ENCODE measurements around the gene FAF2.

Gene FAF2

GRCh38 chr5:176412517-176413254 lies 35.5 kb upstream of the FAF2 start:
- Histone ChIP-seq H3K36me3 (ENCODE audit: insufficient read depth, low read length) (peaks cover 11% of the 10 kb centered on the region), H3K27me3 (ENCODE audit: control insufficient read depth, insufficient read depth, low read length) (no peaks in the 10 kb centered on the region), H3K4me3 (ENCODE audit: low read length) (peak overlapping the region; percentile 29), H3K9ac (ENCODE audit: low read depth, low read length) (no peak overlapping the region), H3K4me1 (ENCODE audit: control insufficient read depth, insufficient read depth, low read length) (peaks cover 57% of the 10 kb centered on the region), H3K9me3 (replicated peaks; ENCODE audit: low read length) (no peaks in the 10 kb centered on the region), H3K4me2 (ENCODE audit: low read length) (peak overlapping the region; percentile 92)

- peak overlapping the region; percentile 31 for H3K9ac ChIP-seq (ENCODE audit: low read depth, low read length)
- H3K4me3 ChIP-seq (ENCODE audit: low read length), result peak overlapping the region; percentile 29
- no peaks in the 10 kb centered on the region for H3K9me3 ChIP-seq (replicated peaks; ENCODE audit: low read length)
- peak overlapping the region; percentile 92 for H3K4me2 ChIP-seq (ENCODE audit: low read length)
- peaks cover 57% of the 10 kb centered on the region for H3K4me1 ChIP-seq (ENCODE audit: control insufficient read depth, insufficient read depth, low read length)
- no peaks in the 10 kb centered on the region for H3K27me3 ChIP-seq (ENCODE audit: control insufficient read depth, insufficient read depth, low read length)
- H3K36me3 ChIP-seq (ENCODE audit: insufficient read depth, low read length), result peaks cover 8% of the 10 kb centered on the region
Observed at GRCh38 chr5:176413255-176413565, 35.0 kb upstream of the FAF2 start.

- Histone ChIP-seq H3K4me3 (ENCODE audit: low read length) (peak overlapping the region; percentile 29), H3K4me1 (ENCODE audit: control insufficient read depth, insufficient read depth, low read length) (peaks cover 57% of the 10 kb centered on the region), H3K9ac (ENCODE audit: low read depth, low read length) (peak overlapping the region; percentile 31), H3K9me3 (replicated peaks; ENCODE audit: low read length) (no peaks in the 10 kb centered on the region), H3K36me3 (ENCODE audit: insufficient read depth, low read length) (peaks cover 5% of the 10 kb centered on the region), H3K27me3 (ENCODE audit: control insufficient read depth, insufficient read depth, low read length) (no peaks in the 10 kb centered on the region), H3K4me2 (ENCODE audit: low read length) (peak overlapping the region; percentile 92)
Observed at GRCh38 chr5:176413709-176414191, 34.4 kb upstream of the FAF2 start.

- H3K4me3 ChIP-seq (ENCODE audit: low read length), result peak overlapping the region; percentile 96
- no peaks in the 10 kb centered on the region for H3K27me3 ChIP-seq (ENCODE audit: control insufficient read depth, insufficient read depth, low read length)
- H3K9ac ChIP-seq (ENCODE audit: low read depth, low read length), result peak overlapping the region; percentile 42
- H3K4me2 ChIP-seq (ENCODE audit: low read length), result peak overlapping the region; percentile 92
- H3K9me3 ChIP-seq (replicated peaks; ENCODE audit: low read length), result no peaks in the 10 kb centered on the region
- H3K4me1 ChIP-seq (ENCODE audit: control insufficient read depth, insufficient read depth, low read length), result peaks cover 57% of the 10 kb centered on the region
- peaks cover 1% of the 10 kb centered on the region for H3K36me3 ChIP-seq (ENCODE audit: insufficient read depth, low read length)
Observed at GRCh38 chr5:176414704-176415103, 33.5 kb upstream of the FAF2 start.

- H3K9me3 ChIP-seq (replicated peaks; ENCODE audit: low read length), result no peaks in the 10 kb centered on the region
- peaks cover 4% of the 10 kb centered on the region for H3K27me3 ChIP-seq (ENCODE audit: control insufficient read depth, insufficient read depth, low read length)
- H3K36me3 ChIP-seq (ENCODE audit: insufficient read depth, low read length), result no peaks in the 10 kb centered on the region
- peak overlapping the region; percentile 96 for H3K4me3 ChIP-seq (ENCODE audit: low read length)
- peak overlapping the region; percentile 92 for H3K4me2 ChIP-seq (ENCODE audit: low read length)
- H3K9ac ChIP-seq (ENCODE audit: low read depth, low read length), result peak overlapping the region; percentile 94
- peaks cover 57% of the 10 kb centered on the region for H3K4me1 ChIP-seq (ENCODE audit: control insufficient read depth, insufficient read depth, low read length)
Observed at GRCh38 chr5:176415240-176415951, 32.8 kb upstream of the FAF2 start.

- Histone ChIP-seq H3K9me3 (replicated peaks; ENCODE audit: low read length) (no peaks in the 10 kb centered on the region), H3K4me1 (ENCODE audit: control insufficient read depth, insufficient read depth, low read length) (peaks cover 49% of the 10 kb centered on the region), H3K4me3 (ENCODE audit: low read length) (peak within 1 kb of the TSS; percentile 96), H3K36me3 (ENCODE audit: insufficient read depth, low read length) (no peaks in the 10 kb centered on the region), H3K4me2 (ENCODE audit: low read length) (peak within 1 kb of the TSS; percentile 92), H3K9ac (ENCODE audit: low read depth, low read length) (peak within 1 kb of the TSS; percentile 94), H3K27me3 (ENCODE audit: control insufficient read depth, insufficient read depth, low read length) (peaks cover 6% of the 10 kb centered on the region)
Observed at GRCh38 chr5:176415952-176416924, 31.9 kb upstream of the FAF2 start, which contains the start of gene CLTB. TSS of gene CLTB (minus strand) at chr5:176416539. CDS start at chr5:176416363, 176 bp downstream.

GRCh38 chr5:176416965-176417364 lies 31.2 kb upstream of the FAF2 start:
- H3K4me2 ChIP-seq (ENCODE audit: low read length), result peak overlapping the region; percentile 92
- no peaks in the 10 kb centered on the region for H3K9me3 ChIP-seq (replicated peaks; ENCODE audit: low read length)
- H3K9ac ChIP-seq (ENCODE audit: low read depth, low read length), result peak overlapping the region; percentile 10
- no peaks in the 10 kb centered on the region for H3K36me3 ChIP-seq (ENCODE audit: insufficient read depth, low read length)
- peaks cover 43% of the 10 kb centered on the region for H3K4me1 ChIP-seq (ENCODE audit: control insufficient read depth, insufficient read depth, low read length)
- H3K27me3 ChIP-seq (ENCODE audit: control insufficient read depth, insufficient read depth, low read length), result peaks cover 6% of the 10 kb centered on the region
- peak overlapping the region; percentile 96 for H3K4me3 ChIP-seq (ENCODE audit: low read length)

- no peak overlapping the region for H3K9ac ChIP-seq (ENCODE audit: low read depth, low read length)
- H3K4me3 ChIP-seq (ENCODE audit: low read length), result no peak overlapping the region
- no peak overlapping the region for H3K4me2 ChIP-seq (ENCODE audit: low read length)
- H3K4me1 ChIP-seq (ENCODE audit: control insufficient read depth, insufficient read depth, low read length), result peaks cover 30% of the 10 kb centered on the region
- H3K36me3 ChIP-seq (ENCODE audit: insufficient read depth, low read length), result no peaks in the 10 kb centered on the region
- H3K27me3 ChIP-seq (ENCODE audit: control insufficient read depth, insufficient read depth, low read length), result peaks cover 12% of the 10 kb centered on the region
- no peaks in the 10 kb centered on the region for H3K9me3 ChIP-seq (replicated peaks; ENCODE audit: low read length)
Observed at GRCh38 chr5:176418251-176418650, 29.9 kb upstream of the FAF2 start.

GRCh38 chr5:176420086-176420485 lies 28.1 kb upstream of the FAF2 start:
- H3K4me3 ChIP-seq (ENCODE audit: low read length), result no peak overlapping the region
- H3K4me2 ChIP-seq (ENCODE audit: low read length), result no peak overlapping the region
- H3K27me3 ChIP-seq (ENCODE audit: control insufficient read depth, insufficient read depth, low read length), result peaks cover 12% of the 10 kb centered on the region
- H3K9me3 ChIP-seq (replicated peaks; ENCODE audit: low read length), result no peaks in the 10 kb centered on the region
- peaks cover 12% of the 10 kb centered on the region for H3K4me1 ChIP-seq (ENCODE audit: control insufficient read depth, insufficient read depth, low read length)
- no peak overlapping the region for H3K9ac ChIP-seq (ENCODE audit: low read depth, low read length)
- H3K36me3 ChIP-seq (ENCODE audit: insufficient read depth, low read length), result no peaks in the 10 kb centered on the region

- H3K4me1 ChIP-seq (ENCODE audit: control insufficient read depth, insufficient read depth, low read length), result peaks cover 6% of the 10 kb centered on the region
- H3K9me3 ChIP-seq (replicated peaks; ENCODE audit: low read length), result no peaks in the 10 kb centered on the region
- H3K36me3 ChIP-seq (ENCODE audit: insufficient read depth, low read length), result no peaks in the 10 kb centered on the region
- peaks cover 12% of the 10 kb centered on the region for H3K27me3 ChIP-seq (ENCODE audit: control insufficient read depth, insufficient read depth, low read length)
- H3K9ac ChIP-seq (ENCODE audit: low read depth, low read length), result no peak overlapping the region
- no peak overlapping the region for H3K4me3 ChIP-seq (ENCODE audit: low read length)
- H3K4me2 ChIP-seq (ENCODE audit: low read length), result no peak overlapping the region
Observed at GRCh38 chr5:176420972-176421544, 27.1 kb upstream of the FAF2 start.

GRCh38 chr5:176424181-176424580 lies 24.0 kb upstream of the FAF2 start:
- no peak overlapping the region for H3K4me3 ChIP-seq (ENCODE audit: low read length)
- H3K9ac ChIP-seq (ENCODE audit: low read depth, low read length), result no peak overlapping the region
- H3K27me3 ChIP-seq (ENCODE audit: control insufficient read depth, insufficient read depth, low read length), result peaks cover 12% of the 10 kb centered on the region
- no peaks in the 10 kb centered on the region for H3K36me3 ChIP-seq (ENCODE audit: insufficient read depth, low read length)
- H3K4me1 ChIP-seq (ENCODE audit: control insufficient read depth, insufficient read depth, low read length), result no peaks in the 10 kb centered on the region
- H3K4me2 ChIP-seq (ENCODE audit: low read length), result no peak overlapping the region
- no peaks in the 10 kb centered on the region for H3K9me3 ChIP-seq (replicated peaks; ENCODE audit: low read length)
